ENCODE data around the gene ANKRD33B. TPM values are rescaled to one million over a fixed set of nuclear protein-coding genes. Genes with fewer than 3 reads are reported as not detected.
"Not testable (repeated sequence)": the region's sequence is repeated elsewhere in the genome, so short reads cannot be mapped to it uniquely, and the experiment has no call there.

ANKRD33B gene
- total and polyA plus RNA-seq, 2 experiments from 2014 or later, result 0.71 to 1.5 TPM

GRCh38 chr5:10600626-10601245 is 36.9 kb downstream of the ANKRD33B start:
- H4K20me1 ChIP-seq (ENCODE audit: insufficient read depth), result no peaks in the 10 kb centered on the region
- peaks cover 34% of the 10 kb centered on the region for H3K4me1 ChIP-seq (ENCODE audit: insufficient read depth)
- H3K9ac ChIP-seq, result 0 out of 2 replicates have a peak overlapping the region, but pooled peaks have one; percentile 39
- peak overlapping the region; percentile 27 for H3K4me2 ChIP-seq (ENCODE audit: unreplicated experiment)
- H3F3A ChIP-seq (ENCODE audit: insufficient read depth), result peaks cover 38% of the 10 kb centered on the region
- peak overlapping the region; percentile 45; the same call in 1 of the 2 replicates for H3K27ac ChIP-seq
- peak overlapping the region; percentile 25; the same call in 1 of the 2 replicates for H3K4me3 ChIP-seq
- no peaks in the 10 kb centered on the region for H3K79me2 ChIP-seq (ENCODE audit: insufficient read depth)
- H3K36me3 ChIP-seq (ENCODE audit: low read depth), result no peaks in the 10 kb centered on the region
- no peaks in the 10 kb centered on the region for H3K9me3 ChIP-seq (ENCODE audit: low read depth)
- no peak for TF ChIP-seq EZH2 (IDR thresholded peaks at IDR 0.05; ENCODE audit: insufficient read depth, poor library complexity, severe bottlenecking)
- TF ChIP-seq EZH2phosphoT487 (IDR thresholded peaks at IDR 0.05; ENCODE audit: insufficient read depth, low read depth), result no peak
- peak overlapping the region; percentile 31; the same call in 1 of the 2 replicates for H2AFZ ChIP-seq
- no peaks in the 10 kb centered on the region for H3K27me3 ChIP-seq (replicated peaks; ENCODE audit: insufficient read depth)
- no peaks in the 10 kb centered on the region for H3K9me2 ChIP-seq (ENCODE audit: insufficient read depth)
- WGBS, 2 experiments (ENCODE audit: low coverage in 1 of 2, low lambda C conversion rate in 2 of 2, missing lambda C conversion rate in 2 of 2), result 69 to 78% methylated on average over 5 of the region's 5 CpGs
- in situ Hi-C loops (cut with MboI), result no loop called here
- DNase-seq, result no peak

- no peaks in the 10 kb centered on the region for H3K9me2 ChIP-seq (ENCODE audit: insufficient read depth)
- no peaks in the 10 kb centered on the region for H3K27me3 ChIP-seq (replicated peaks; ENCODE audit: insufficient read depth)
- TF ChIP-seq EZH2 (IDR thresholded peaks at IDR 0.05; ENCODE audit: insufficient read depth, poor library complexity, severe bottlenecking) (no peak), EZH2phosphoT487 (IDR thresholded peaks at IDR 0.05; ENCODE audit: insufficient read depth, low read depth) (no peak)
- WGBS, 2 experiments (ENCODE audit: low coverage in 1 of 2, low lambda C conversion rate in 2 of 2, missing lambda C conversion rate in 2 of 2), result 5 to 9% methylated on average over 19 of the region's 19 CpGs
- H3K27ac ChIP-seq, result peak overlapping the region; percentile 45
- H4K20me1 ChIP-seq (ENCODE audit: insufficient read depth), result no peaks in the 10 kb centered on the region
- peak overlapping the region; percentile 25 for H3K4me3 ChIP-seq
- DNase-seq, result peak; percentile 94
- H3K79me2 ChIP-seq (ENCODE audit: insufficient read depth), result no peaks in the 10 kb centered on the region
- peak overlapping the region; percentile 27 for H3K4me2 ChIP-seq (ENCODE audit: unreplicated experiment)
- no peaks in the 10 kb centered on the region for H3K36me3 ChIP-seq (ENCODE audit: low read depth)
- peaks cover 32% of the 10 kb centered on the region for H3F3A ChIP-seq (ENCODE audit: insufficient read depth)
- H3K9me3 ChIP-seq (ENCODE audit: low read depth), result no peaks in the 10 kb centered on the region
- peak overlapping the region; percentile 39; the same call in 1 of the 2 replicates for H3K9ac ChIP-seq
- in situ Hi-C loops (cut with MboI), result no loop called here
- H2AFZ ChIP-seq, result peak overlapping the region; percentile 31
- H3K4me1 ChIP-seq (ENCODE audit: insufficient read depth), result peaks cover 28% of the 10 kb centered on the region
Measured at GRCh38 chr5:10601246-10602030, 37.6 kb downstream of the ANKRD33B start.

DNA sequence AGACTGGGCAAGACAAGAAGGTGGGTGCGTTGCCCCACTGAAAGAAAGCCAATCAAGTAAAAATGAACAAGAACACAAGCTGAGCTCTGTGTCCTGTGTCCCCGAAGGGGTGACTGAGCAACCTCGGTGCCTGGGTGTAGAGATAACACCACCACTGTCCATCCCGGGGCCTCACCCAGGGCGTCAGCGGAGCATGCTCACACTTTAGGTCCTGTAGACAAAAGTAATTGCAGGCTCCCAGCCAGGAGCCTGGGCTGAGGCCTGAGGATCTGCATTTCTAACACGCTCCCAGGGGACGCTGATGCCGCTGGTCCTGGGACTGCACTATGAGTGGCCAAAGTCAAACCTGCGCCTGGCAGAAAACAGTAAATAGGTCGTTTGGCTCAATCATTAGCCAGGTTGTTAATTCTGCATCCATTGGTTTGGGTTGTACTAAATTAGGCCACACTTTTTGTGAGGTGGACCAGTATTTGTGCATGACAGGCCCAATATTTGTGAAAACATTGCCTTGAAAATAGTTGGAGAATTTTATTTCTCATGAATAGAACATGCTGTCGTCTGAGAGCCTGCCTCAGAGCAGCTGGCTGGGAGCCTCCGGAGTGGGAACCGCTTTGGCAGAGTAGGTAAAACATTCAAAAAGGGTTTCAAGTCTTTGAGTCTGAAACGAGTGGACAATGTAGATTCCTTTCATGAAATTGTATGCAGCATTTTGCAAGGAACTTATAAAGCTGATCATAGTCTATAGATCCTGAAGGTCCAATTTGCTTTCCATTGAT is 38.3 kb downstream of the ANKRD33B start:
- DNase-seq, result no peak
- Histone ChIP-seq H3K9me2 (ENCODE audit: insufficient read depth) (no peaks in the 10 kb centered on the region), H3K9me3 (ENCODE audit: low read depth) (no peaks in the 10 kb centered on the region), H3K4me2 (ENCODE audit: unreplicated experiment) (peak overlapping the region; percentile 27), H3K27ac (peak overlapping the region; percentile 45), H3K4me1 (ENCODE audit: insufficient read depth) (peaks cover 28% of the 10 kb centered on the region), H3F3A (ENCODE audit: insufficient read depth) (peaks cover 25% of the 10 kb centered on the region), H2AFZ (peak overlapping the region; percentile 31; the same call in 1 of the 2 replicates), H3K4me3 (peak overlapping the region; percentile 25), H3K27me3 (replicated peaks; ENCODE audit: insufficient read depth) (no peaks in the 10 kb centered on the region), H4K20me1 (ENCODE audit: insufficient read depth) (no peaks in the 10 kb centered on the region), H3K9ac (peak overlapping the region; percentile 39; the same call in 1 of the 2 replicates), H3K36me3 (ENCODE audit: low read depth) (no peaks in the 10 kb centered on the region), H3K79me2 (ENCODE audit: insufficient read depth) (no peaks in the 10 kb centered on the region)
- in situ Hi-C loops (cut with MboI), result no loop called here
- 62% methylated on average over 15 of the region's 15 CpGs for WGBS, 2 experiments (ENCODE audit: low coverage in 1 of 2, low lambda C conversion rate in 2 of 2, missing lambda C conversion rate in 2 of 2)
- TF ChIP-seq EZH2phosphoT487 (IDR thresholded peaks at IDR 0.05; ENCODE audit: insufficient read depth, low read depth) (no peak), EZH2 (IDR thresholded peaks at IDR 0.05; ENCODE audit: insufficient read depth, poor library complexity, severe bottlenecking) (no peak)

DNA sequence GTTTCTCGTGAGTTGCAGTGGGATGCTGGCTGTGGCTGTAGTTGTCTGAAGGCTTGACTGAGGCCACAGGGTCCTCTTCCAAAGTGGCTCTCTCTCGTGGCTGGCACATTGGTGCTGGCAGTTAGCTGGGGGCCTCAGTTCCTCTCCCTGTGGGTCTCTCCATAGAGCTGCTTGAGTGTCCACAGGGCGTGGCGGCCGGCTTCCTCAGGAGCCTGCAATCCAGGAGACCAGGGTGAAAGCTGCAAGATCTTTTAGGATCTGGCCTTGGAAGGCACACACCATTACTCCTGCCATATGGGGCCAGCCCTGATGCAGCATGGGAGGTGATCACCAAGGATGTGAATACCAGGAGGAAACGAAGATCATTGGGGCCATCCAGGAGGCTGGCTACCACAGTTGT is 41.1 kb downstream of the ANKRD33B start:
- Histone ChIP-seq H3K4me1 (ENCODE audit: insufficient read depth) (peaks cover 39% of the 10 kb centered on the region), H3K4me3 (no peak overlapping the region), H4K20me1 (ENCODE audit: insufficient read depth) (no peaks in the 10 kb centered on the region), H3K27ac (no peak overlapping the region), H3K9me2 (ENCODE audit: insufficient read depth) (no peaks in the 10 kb centered on the region), H2AFZ (no peak overlapping the region), H3K4me2 (ENCODE audit: unreplicated experiment) (no peak overlapping the region), H3K9me3 (ENCODE audit: low read depth) (no peaks in the 10 kb centered on the region), H3K27me3 (replicated peaks; ENCODE audit: insufficient read depth) (no peaks in the 10 kb centered on the region), H3K36me3 (ENCODE audit: low read depth) (no peaks in the 10 kb centered on the region), H3K9ac (no peak overlapping the region), H3K79me2 (ENCODE audit: insufficient read depth) (no peaks in the 10 kb centered on the region), H3F3A (ENCODE audit: insufficient read depth) (peaks cover 19% of the 10 kb centered on the region)
- no peak for TF ChIP-seq EZH2phosphoT487 (IDR thresholded peaks at IDR 0.05; ENCODE audit: insufficient read depth, low read depth)
- TF ChIP-seq EZH2 (IDR thresholded peaks at IDR 0.05; ENCODE audit: insufficient read depth, poor library complexity, severe bottlenecking), result no peak
- in situ Hi-C loops (cut with MboI), result no loop called here
- WGBS, 2 experiments (ENCODE audit: low coverage in 1 of 2, low lambda C conversion rate in 2 of 2, missing lambda C conversion rate in 2 of 2), result 83% methylated on average over 6 of the region's 6 CpGs
- DNase-seq, result no peak

DNA sequence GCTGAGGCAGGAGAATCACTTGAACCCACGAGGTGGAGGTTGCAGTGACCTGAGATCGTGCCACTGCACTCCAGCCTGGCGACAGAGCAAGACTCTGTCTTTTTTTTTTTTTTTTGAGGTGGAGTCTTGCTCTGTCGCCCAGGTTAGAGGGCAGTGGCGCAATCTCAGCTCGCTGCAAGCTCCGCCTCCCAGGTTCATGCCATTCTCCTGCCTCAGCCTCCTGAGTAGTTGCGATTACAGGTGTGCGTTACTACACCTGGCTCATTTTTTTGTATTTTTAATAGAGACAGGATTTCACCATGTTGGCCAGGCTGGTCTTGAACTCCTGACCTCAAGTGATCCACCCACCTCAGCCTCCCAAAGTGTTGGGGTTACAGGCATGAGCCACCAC is 42.8 kb downstream of the ANKRD33B start:
- DNase-seq; H4K20me1 ChIP-seq (ENCODE audit: insufficient read depth); in situ Hi-C loops (cut with MboI); H3K4me3 ChIP-seq; H3K36me3 ChIP-seq (ENCODE audit: low read depth); H3K4me2 ChIP-seq (ENCODE audit: unreplicated experiment); H3F3A ChIP-seq (ENCODE audit: insufficient read depth); H2AFZ ChIP-seq; H3K27ac ChIP-seq; H3K9me2 ChIP-seq (ENCODE audit: insufficient read depth); H3K79me2 ChIP-seq (ENCODE audit: insufficient read depth); H3K9me3 ChIP-seq (ENCODE audit: low read depth); H3K27me3 ChIP-seq (replicated peaks; ENCODE audit: insufficient read depth); H3K9ac ChIP-seq: not testable (repeated sequence)
- H3K4me1 ChIP-seq (ENCODE audit: insufficient read depth), result peaks cover 23% of the 10 kb centered on the region
- WGBS, 2 experiments (ENCODE audit: low coverage in 1 of 2, low lambda C conversion rate in 2 of 2, missing lambda C conversion rate in 2 of 2), result 99 to 100% methylated on average over 7 to 9 of the region's 9 CpGs
